Colon (tissue), 2 donors: ENCODE results near the gene CD209.

ENCODE experiments used
- FAIRE-seq: peaks from 2 replicates; lab custom pipeline; 2012; peaks lifted over from hg19 to GRCh38; lab: Jason Lieb, UNC
- donor health status: control.
- donor health status: control.

Gene CD209

DNA sequence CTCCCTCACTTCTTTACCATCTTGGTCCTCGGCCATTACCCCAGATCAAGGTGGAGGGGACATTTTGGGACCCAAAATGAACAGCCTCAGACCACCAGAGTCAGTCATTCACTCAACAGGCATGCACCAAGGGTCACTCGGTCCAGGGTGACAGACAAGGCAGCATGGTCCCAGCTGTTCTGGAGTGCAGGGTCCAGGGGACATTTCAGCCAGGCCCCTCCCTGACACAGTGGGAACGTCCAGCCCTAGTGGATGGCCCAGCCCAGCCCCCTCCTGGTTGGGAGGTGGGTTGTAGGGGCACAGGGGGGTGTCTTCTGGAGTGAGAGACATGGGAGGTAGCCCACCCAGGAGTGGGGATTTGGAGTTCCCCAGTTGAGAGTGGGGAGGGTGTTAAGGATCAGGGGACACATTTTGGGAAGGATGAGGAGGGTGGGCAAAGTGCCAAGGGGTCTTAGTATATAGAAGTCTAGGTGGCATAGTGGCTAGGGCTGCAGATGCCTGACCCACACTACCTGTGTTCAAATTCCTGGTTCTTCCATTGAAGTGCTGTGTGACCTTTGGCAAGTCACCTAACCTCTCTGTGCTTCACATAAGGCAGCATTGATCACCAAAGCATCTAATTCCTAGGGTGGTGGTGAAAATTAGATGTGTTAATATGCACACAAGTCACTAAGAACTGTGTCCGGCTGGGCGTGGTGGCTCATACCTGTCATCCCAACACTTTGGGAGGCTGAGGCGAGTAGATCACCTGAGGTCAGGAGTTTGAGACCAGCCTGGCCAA is 42.9 kb downstream of the CD209 start:
- FAIRE-seq, result no peak

DNA sequence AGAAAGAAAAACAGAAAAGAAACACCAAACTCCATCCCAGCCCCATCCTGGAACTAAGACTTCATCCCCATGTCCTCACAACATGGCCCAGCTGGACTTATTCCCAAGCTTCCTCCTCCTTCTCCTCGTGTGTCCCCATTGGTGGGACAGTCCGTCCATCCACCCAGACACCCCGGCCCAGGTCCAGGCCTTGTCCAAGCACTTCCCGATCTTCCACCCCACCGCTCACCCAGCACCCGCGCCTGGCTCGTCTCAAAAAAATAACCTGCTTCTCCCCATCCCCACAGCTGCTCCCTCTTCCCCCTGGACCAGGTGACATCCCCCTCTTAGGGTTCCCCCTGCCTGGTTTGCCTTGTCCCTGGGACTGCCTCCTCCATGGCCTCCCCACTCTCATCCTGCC is 44.0 kb downstream of the CD209 start:
- FAIRE-seq, result no peak

DNA sequence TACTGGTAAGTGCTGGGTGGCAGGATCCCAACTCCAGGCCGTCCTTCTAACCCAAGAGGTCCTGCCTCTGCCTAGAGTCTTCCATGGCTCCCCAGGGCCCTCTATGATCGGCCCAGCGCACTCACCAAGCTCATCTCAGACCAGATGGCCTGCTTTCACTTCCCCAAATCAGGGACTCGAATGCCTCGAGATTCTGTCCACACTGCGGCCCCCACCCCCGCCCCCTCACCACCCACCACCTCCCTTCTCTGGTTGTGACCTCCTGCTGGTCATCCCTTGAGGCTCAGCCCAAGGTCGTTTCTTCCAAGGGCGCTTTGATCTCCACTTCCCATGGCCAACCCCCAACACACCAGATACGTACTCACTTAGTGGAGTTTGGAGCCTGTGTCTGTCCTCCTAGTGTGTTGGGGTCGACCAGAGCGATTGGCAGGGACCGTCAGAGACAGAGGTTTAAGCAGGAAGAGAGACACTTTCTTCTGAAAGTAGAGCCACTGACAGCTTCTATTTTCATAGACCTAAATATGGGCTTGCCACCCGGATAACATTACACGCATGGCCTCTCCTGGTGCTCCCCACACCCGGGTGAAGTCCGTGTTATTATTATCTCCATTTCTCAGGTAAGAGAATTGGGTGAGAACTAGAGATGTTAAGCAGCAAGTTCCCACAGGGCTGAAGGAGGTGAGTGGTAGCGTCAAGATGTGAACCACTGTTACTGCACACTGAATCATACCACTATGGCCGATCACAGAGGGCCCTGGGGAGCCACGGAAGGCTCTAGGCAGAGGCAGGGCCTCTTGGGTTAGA is 45.5 kb downstream of the CD209 start, which contains the start of gene FCER2:
TSS of gene FCER2 (minus strand) at position 478 of the 804 bp plus-strand sequence. CDS start 2,371 bp downstream, outside the sequence.
- no peak for FAIRE-seq

GRCh38 chr19:7701049-7701653 is 46.2 kb downstream of the CD209 start:
- no peak for FAIRE-seq

- FAIRE-seq, result no peak
Measured at GRCh38 chr19:7699417-7700401, 47.6 kb downstream of the CD209 start.

DNA sequence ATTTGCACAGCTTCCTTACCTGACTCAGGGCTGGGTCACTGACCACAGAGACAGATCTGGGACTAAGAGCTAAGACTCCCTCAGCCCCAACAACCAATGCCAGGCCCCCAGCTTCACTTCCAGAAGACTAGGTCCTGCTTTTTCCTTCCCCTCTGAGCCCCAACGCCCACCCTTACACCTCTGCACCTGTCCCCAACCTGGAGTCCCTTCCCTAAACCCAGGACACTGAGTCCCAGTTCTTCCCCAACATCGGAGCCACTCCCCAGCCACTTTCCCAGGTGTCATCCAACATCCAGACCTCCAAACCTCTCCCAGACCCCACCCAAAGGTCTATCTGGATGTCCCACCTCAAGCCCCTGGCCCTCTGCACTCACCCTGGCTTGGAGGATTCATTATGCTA is 48.3 kb downstream of the CD209 start:
- no peak for FAIRE-seq

DNA sequence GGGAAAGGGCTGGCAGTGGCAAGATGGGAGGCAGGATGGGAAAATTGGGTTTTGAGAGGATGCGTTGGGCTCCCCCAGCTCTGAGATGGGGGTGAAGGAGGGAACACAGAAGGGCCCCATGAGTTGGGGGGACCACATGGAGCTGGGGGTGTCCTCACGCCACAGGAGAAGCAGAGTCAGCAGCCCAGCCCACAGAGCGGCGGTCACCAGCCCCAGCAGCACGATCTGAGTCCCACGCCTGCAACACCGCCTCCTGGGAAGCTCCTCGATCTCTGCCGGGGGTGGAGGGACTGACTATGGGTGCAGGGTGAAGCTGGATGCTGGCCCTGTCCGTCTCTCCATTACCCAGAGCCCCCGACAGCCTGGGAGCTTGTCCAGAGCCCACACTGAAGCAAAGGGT is 48.8 kb downstream of the CD209 start:
- no peak for FAIRE-seq

- FAIRE-seq, result no peak
Measured at GRCh38 chr19:7697721-7698287, 49.5 kb downstream of the CD209 start.

GRCh38 chr19:7694499-7694898 is 52.8 kb downstream of the CD209 start:
- no peak for FAIRE-seq

DNA sequence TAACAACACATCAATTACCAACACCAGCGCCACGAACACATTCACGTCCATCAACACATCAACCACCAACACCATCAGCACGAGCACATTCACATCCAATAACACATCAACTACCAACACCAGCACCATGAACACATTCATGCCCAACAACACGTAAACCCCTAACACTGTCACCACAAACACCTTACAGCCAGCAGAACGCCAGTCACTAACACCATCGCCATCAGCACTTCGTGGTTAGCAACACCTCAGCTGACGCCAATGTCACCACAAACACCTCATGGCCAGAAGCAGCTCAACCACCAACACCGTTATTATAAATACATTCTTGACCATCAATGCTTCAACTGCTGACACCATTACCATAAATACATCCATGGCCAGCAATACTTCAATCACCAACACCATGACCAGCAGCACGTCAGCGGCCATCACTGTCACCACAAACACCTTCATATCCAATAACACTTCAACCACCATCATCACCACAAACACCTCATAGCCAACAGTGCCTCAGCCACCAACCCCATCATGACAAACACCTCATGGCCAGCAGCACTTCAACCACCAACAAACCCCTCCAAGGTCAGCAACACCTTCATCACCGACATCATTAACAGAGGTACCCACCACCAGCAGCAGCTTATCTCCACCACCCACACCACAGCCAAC is 54.8 kb downstream of the CD209 start:
- no peak for FAIRE-seq

GRCh38 chr19:7691497-7691896 is 55.8 kb downstream of the CD209 start:
- FAIRE-seq, result no peak

DNA sequence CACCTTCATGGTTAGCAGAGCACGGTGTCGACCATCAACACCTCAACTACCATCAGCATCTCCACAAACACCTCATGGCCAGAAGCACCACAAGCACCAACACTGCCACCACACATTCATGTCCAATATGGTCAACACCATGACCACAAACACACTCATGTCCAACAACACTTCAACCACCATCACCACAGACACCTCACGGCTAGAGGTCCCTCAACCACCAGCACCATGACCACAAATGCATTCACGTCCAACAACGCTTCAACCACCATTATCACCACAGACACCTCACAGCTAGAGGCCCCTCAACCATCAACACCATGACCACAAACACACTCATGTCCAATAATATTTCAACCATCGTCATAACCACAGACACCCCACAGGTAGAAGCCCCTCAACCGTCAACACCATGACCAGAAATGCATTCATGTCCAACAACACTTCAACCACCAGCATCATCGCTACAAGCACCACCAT is 56.5 kb downstream of the CD209 start:
- FAIRE-seq, result no peak
